OCI-LY3 (cell line): ENCODE data around the gene SPAG5.

Experiments
- H2AFZ ChIP-seq: fragments of 200-600, 300-600 bp; shearing (Covaris generic); 2 replicates; pipeline ENCODE4 v1.6.0; 2014; ENCODE audit warnings: antibody characterized with exemption, low read depth, low read length
- H3K27ac ChIP-seq: fragments of 200-600, 300-600 bp; sonication (generic); 2 replicates; pipeline ENCODE4 v1.5.1; 2014; ENCODE audit warnings: mild to moderate bottlenecking, low read length, moderate library complexity, mixed read lengths
- H3K27me3 ChIP-seq: fragments of 200-600, 300-600 bp; sonication (generic); 2 replicates; pipeline ENCODE4 v1.6.1; 2014; ENCODE audit warnings: low read depth, low read length, mixed read lengths
- H3K36me3 ChIP-seq: fragments of 200-600, 300-600 bp; sonication (generic); replicated peaks from 2 replicates; pipeline ENCODE3; 2014; ENCODE audit warnings: low read depth, low read length, mixed read lengths
- H3K4me1 ChIP-seq: fragments of 300-600, 200-600 bp; sonication (generic); 2 replicates; pipeline ENCODE4 v1.6.1; 2014; ENCODE audit warnings: low read length, mixed read lengths
- H3K4me2 ChIP-seq: fragments of 200-600, 300-600 bp; sonication (generic); 2 replicates; pipeline ENCODE4 v1.6.1; 2014; ENCODE audit warnings: low read length, mixed read lengths
- H3K4me3 ChIP-seq: fragments of 300-600, 200-600 bp; sonication (generic); 2 replicates; pipeline ENCODE4 v1.5.1; 2014; ENCODE audit warnings: antibody characterized with exemption, mild to moderate bottlenecking, low read length, moderate library complexity
- H3K79me2 ChIP-seq: fragments of 300-600, 200-600 bp; shearing (Covaris generic); 2 replicates; pipeline ENCODE4 v1.6.1; 2014; ENCODE audit warnings: mild to moderate bottlenecking, low read length, mixed read lengths
- H3K9ac ChIP-seq: fragments of 300-600, 200-600 bp; shearing (Covaris generic); 2 replicates; pipeline ENCODE4 v1.6.0; 2014; ENCODE audit warnings: mild to moderate bottlenecking, low read length, moderate library complexity
- H3K9me3 ChIP-seq: fragments of 200-600, 300-600 bp; shearing (Covaris generic); 2 replicates; pipeline ENCODE4 v1.6.1; 2014; ENCODE audit warnings: low read length, mixed read lengths; ENCODE audit not compliant: insufficient read depth
- H4K20me1 ChIP-seq: fragments of 200-600, 300-600 bp; sonication (generic); 2 replicates; pipeline ENCODE4 v1.6.1; 2016; ENCODE audit warnings: low read length, mixed read lengths; ENCODE audit not compliant: insufficient read depth
- EZH2phosphoT487 ChIP-seq: fragments of 200-600 bp; shearing (Covaris generic); IDR thresholded peaks from 2 replicates; pipeline ENCODE4 v1.6.1; 2018; ENCODE audit warnings: antibody characterized with exemption, mixed run types, low read depth
- TF ChIP-seq, protein P1 (sequence below): fragments of 200-600, 300-600 bp; sonication (generic); IDR thresholded peaks from 2 replicates; pipeline ENCODE4 v1.5.1; 2014; ENCODE audit warnings: antibody characterized with exemption, low read length, low read depth

SPAG5 gene

DNA sequence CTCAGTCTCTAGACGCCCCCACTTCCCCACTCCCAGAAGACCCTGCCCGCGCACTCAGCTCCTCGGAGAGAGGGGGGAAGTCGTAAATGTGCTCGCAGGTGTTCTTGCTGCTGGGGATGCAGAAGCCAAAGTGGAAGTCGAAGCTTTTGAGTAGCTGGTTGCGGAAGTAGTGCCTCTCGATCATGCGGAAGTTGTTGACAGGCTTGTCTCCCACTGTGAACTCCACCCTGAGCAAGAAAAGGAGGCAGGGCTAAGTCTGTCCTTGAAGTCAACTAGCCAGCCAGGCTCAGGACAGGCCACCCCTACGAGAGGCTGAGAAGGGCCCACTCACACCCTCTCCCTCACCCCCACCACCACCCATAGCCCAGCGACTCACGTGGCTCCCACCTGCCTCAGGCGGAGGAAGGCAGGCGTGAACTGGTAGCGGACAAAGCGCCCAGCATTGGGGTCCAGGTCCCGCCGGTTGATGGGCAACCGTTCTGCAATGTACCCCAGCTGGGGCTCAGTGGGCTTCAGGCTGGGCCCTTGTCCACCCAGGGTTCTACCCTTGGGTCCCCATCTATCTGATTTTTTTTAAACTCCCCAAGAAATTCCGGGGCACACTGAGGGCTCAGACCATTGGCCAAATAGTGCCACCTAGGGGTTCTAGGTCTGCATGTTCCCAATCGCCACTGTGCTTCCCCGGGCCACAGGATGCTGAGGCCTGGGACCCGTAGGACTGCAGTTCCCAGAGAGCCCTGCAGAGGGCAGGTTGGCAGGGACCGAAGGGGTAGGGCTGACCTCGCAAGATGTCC is 51.0 kb downstream of the SPAG5 start:
- Histone ChIP-seq H3K4me2 (peak overlapping the region; percentile 87), H3K4me3 (peak overlapping the region; percentile 96), H2AFZ (no peak overlapping the region), H3K4me1 (peaks cover 60% of the 10 kb centered on the region), H3K27ac (peak overlapping the region; percentile 98), H3K9ac (peak overlapping the region; percentile 91), H3K79me2 (peaks cover 55% of the 10 kb centered on the region), H4K20me1 (no peaks in the 10 kb centered on the region), H3K36me3 (peaks cover 48% of the 10 kb centered on the region), H3K27me3 (no peaks in the 10 kb centered on the region), H3K9me3 (no peaks in the 10 kb centered on the region)
- no peak for TF ChIP-seq EZH2phosphoT487
- TF ChIP-seq, protein P1, sequence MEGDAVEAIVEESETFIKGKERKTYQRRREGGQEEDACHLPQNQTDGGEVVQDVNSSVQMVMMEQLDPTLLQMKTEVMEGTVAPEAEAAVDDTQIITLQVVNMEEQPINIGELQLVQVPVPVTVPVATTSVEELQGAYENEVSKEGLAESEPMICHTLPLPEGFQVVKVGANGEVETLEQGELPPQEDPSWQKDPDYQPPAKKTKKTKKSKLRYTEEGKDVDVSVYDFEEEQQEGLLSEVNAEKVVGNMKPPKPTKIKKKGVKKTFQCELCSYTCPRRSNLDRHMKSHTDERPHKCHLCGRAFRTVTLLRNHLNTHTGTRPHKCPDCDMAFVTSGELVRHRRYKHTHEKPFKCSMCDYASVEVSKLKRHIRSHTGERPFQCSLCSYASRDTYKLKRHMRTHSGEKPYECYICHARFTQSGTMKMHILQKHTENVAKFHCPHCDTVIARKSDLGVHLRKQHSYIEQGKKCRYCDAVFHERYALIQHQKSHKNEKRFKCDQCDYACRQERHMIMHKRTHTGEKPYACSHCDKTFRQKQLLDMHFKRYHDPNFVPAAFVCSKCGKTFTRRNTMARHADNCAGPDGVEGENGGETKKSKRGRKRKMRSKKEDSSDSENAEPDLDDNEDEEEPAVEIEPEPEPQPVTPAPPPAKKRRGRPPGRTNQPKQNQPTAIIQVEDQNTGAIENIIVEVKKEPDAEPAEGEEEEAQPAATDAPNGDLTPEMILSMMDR = peak; percentile 94

DNA sequence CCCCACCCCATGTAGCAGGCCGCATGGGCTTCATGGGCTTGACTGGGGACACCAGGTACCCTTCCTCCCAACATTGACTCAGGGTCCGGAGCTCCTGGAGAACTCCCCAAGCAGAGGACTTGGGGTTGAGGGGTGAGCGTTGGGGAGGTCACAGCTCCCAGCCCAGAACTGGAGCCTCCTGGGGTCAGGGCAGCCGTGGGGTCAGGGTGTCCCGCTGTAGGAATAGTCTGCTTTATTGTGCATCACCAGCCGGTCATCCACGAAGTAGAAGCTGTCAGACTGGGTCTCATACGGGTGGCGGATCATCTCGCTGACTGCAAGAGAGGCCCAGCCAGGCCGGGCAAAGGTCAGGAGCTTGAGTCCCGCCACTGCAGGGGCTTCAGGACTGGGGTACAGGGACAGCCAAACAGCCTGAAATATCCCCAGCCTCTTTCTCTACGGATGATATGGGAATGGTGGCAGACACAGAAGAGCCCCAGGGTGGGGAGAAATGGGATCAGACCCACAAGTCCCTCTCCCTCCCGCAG is 51.7 kb downstream of the SPAG5 start:
- H4K20me1 ChIP-seq = no peaks in the 10 kb centered on the region
- H3K9ac ChIP-seq = peak overlapping the region; percentile 91; the same call in 1 of the 2 replicates
- no peak overlapping the region for H2AFZ ChIP-seq
- TF ChIP-seq, protein P1 = no peak
- no peak for TF ChIP-seq EZH2phosphoT487
- H3K27ac ChIP-seq = peak overlapping the region; percentile 98
- peaks cover 48% of the 10 kb centered on the region for H3K36me3 ChIP-seq
- peak overlapping the region; percentile 96 for H3K4me3 ChIP-seq
- peaks cover 53% of the 10 kb centered on the region for H3K79me2 ChIP-seq
- peaks cover 58% of the 10 kb centered on the region for H3K4me1 ChIP-seq
- H3K4me2 ChIP-seq = peak overlapping the region; percentile 87
- no peaks in the 10 kb centered on the region for H3K27me3 ChIP-seq
- H3K9me3 ChIP-seq = no peaks in the 10 kb centered on the region

DNA sequence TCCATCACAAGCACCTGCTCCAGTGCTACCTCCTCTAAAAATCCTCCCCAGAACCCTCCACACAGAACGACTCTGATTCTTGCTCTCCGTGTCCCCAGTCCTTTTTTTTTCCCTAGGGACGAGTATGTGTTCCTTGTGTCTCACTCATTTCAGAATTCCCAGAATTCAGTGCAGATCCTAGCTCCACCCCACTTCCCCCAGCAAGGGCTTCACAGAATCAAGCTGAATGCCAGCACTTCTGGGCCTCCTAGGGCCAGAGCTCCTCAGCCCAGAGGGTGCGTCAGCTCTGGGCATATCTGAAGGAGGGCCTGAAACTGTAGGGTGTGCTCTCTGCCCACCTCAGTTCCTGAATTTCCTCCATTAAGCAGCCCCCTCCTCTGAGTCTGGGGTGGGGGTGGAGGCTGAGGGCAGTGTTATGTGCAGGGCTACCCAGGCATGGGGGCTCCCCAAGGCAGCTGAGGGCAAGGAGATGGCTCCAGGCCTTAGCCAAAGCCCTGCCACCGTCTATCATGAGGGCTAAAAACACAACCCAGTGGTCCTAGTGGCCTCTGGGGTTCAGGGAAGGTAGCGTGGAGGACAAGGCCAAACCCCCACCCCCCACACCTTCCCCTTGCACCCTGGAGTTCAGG is 52.9 kb downstream of the SPAG5 start:
- H3K9ac ChIP-seq = no peak overlapping the region
- H3K27ac ChIP-seq = no peak overlapping the region
- peaks cover 56% of the 10 kb centered on the region for H3K4me1 ChIP-seq
- no peaks in the 10 kb centered on the region for H4K20me1 ChIP-seq
- H2AFZ ChIP-seq = no peak overlapping the region
- H3K9me3 ChIP-seq = no peaks in the 10 kb centered on the region
- peaks cover 38% of the 10 kb centered on the region for H3K36me3 ChIP-seq
- peaks cover 40% of the 10 kb centered on the region for H3K79me2 ChIP-seq
- no peaks in the 10 kb centered on the region for H3K27me3 ChIP-seq
- H3K4me3 ChIP-seq = no peak overlapping the region
- no peak overlapping the region for H3K4me2 ChIP-seq
- no peak for TF ChIP-seq EZH2phosphoT487
- TF ChIP-seq, protein P1 = no peak

DNA sequence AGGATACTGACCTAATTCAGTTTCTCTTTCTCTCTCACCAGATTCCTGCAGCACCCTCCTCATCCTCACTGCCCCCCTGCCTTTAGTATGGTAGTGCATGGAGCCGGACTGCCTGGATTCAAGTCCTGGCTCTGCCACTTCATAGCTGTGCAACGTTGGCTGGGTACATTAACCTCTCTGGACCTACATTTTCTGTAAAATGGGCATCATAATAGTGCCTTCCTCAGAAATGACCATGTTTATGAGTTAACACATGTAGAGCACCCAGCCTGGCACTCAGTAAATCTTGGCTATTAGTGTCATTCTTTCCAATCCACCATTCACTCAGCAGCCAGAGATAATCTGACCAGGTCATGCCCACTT is 53.7 kb downstream of the SPAG5 start:
- H3K4me1 ChIP-seq = peaks cover 52% of the 10 kb centered on the region
- no peak overlapping the region for H3K27ac ChIP-seq
- no peaks in the 10 kb centered on the region for H4K20me1 ChIP-seq
- no peaks in the 10 kb centered on the region for H3K9me3 ChIP-seq
- H3K27me3 ChIP-seq = no peaks in the 10 kb centered on the region
- H3K79me2 ChIP-seq = peaks cover 32% of the 10 kb centered on the region
- no peak overlapping the region for H3K9ac ChIP-seq
- TF ChIP-seq, protein P1 = no peak
- TF ChIP-seq EZH2phosphoT487 = no peak
- H3K4me3 ChIP-seq = no peak overlapping the region
- H2AFZ ChIP-seq = no peak overlapping the region
- H3K4me2 ChIP-seq = no peak overlapping the region
- H3K36me3 ChIP-seq = peaks cover 34% of the 10 kb centered on the region
